NT2/D1 (cell line): ENCODE measurements around the gene ABCB7.

Experiments
- SUZ12 ChIP-seq: IDR thresholded peaks from 2 replicates; pipeline ENCODE4 v1.6.1; 2011; ENCODE audit not compliant: insufficient read length, insufficient read depth; ENCODE audit errors: extremely low read depth
- YY1 ChIP-seq: IDR thresholded peaks from 2 replicates; pipeline ENCODE4 v1.6.1; 2011; ENCODE audit not compliant: insufficient read length, insufficient read depth
- ZNF274 ChIP-seq: IDR thresholded peaks from 2 replicates; pipeline ENCODE4 v1.6.1; 2011; ENCODE audit warnings: mild to moderate bottlenecking, low read depth, low read length

DNA sequence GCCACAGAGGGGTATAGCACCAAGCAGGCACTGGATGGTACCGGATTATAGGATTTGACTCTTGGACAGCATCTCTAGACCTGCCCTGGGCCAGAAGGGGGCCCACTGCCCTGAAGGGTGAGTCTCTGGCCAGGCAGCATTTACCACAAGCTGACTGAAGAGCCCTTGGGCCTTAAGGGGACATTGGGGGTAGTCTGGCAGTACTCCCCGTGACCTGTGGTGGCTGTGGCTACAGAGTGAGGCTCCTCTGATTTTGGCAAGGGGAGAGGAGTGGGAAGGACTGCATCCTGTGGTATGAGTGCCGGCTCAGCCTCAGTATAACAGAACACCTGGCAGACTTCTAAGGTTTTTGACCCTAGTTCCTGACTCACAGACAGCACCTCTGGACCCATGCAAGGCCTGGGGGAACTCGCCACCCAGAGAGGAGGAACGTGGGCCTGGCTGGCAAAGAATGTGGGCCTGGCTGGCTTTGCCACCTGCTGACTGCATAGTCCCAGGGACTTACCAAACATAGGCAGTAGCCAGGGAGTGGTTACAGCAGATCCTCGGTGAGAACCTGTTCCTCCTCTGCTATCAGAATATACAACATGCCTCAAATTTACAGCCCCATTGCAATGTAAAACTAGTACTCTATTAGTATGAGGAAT is 48.1 kb downstream of the ABCB7 start:
- no peak for TF ChIP-seq YY1
- no peak for TF ChIP-seq ZNF274
- TF ChIP-seq SUZ12, result no peak
